NOMO-1 (cell line): Measurements from ENCODE around the gene FAM20C.
A peak's percentile ranks its signal among the peaks of the same experiment; 100 is the strongest.
"Not testable (repeated sequence)": the region's sequence is repeated elsewhere in the genome, so short reads cannot be mapped to it uniquely, and the experiment has no call there.

ENCODE experiments used
- DNase-seq, 2 experiments: peaks; one replicate each; lab custom pipeline; 2025; ENCODE audit not compliant: unreplicated experiment in 2 of 2; lab: John Stamatoyannopoulos, UW

The FAM20C gene

GRCh38 chr7:255038-255435 lies 62.7 kb downstream of the FAM20C start:
- DNase-seq, result no peak

GRCh38 chr7:255721-256361 lies 63.5 kb downstream of the FAM20C start:
- DNase-seq, result no peak

- no peak for DNase-seq
Measured at GRCh38 chr7:256461-256940, 64.1 kb downstream of the FAM20C start.

- DNase-seq, result no peak
Measured at GRCh38 chr7:256981-257646, 64.7 kb downstream of the FAM20C start.

- no peak for DNase-seq
Measured at GRCh38 chr7:257647-257992, 65.2 kb downstream of the FAM20C start.

- DNase-seq, result no peak
Measured at GRCh38 chr7:258476-259190, 66.3 kb downstream of the FAM20C start.

GRCh38 chr7:259191-259505 lies 66.8 kb downstream of the FAM20C start:
- no peak for DNase-seq

- DNase-seq, result no peak
Measured at GRCh38 chr7:259751-260405, 67.5 kb downstream of the FAM20C start.

GRCh38 chr7:260441-261281 lies 68.3 kb downstream of the FAM20C start:
- no peak for DNase-seq

GRCh38 chr7:261341-262250 lies 69.2 kb downstream of the FAM20C start:
- DNase-seq, result no peak

- no peak for DNase-seq
Measured at GRCh38 chr7:262251-262572, 69.8 kb downstream of the FAM20C start.

- not testable (repeated sequence) for DNase-seq
Measured at GRCh38 chr7:262631-263311, 70.4 kb downstream of the FAM20C start.

- peak; percentile 45 to 47 for DNase-seq
Measured at GRCh38 chr7:263483-264351, 71.3 kb downstream of the FAM20C start.

- no peak for DNase-seq
Measured at GRCh38 chr7:264541-265191, 72.3 kb downstream of the FAM20C start.

- DNase-seq, result no peak
Measured at GRCh38 chr7:265192-265997, 73.0 kb downstream of the FAM20C start.

- DNase-seq, result no peak
Measured at GRCh38 chr7:265998-266850, 73.9 kb downstream of the FAM20C start.
